Measurements from ENCODE around the gene C9.
"Not testable (repeated sequence)": the region's sequence is repeated elsewhere in the genome, so short reads cannot be mapped to it uniquely, and the experiment has no call there.

- TF ChIP-seq POLR2A, CTCF (IDR thresholded peaks at IDR 0.05): not testable (repeated sequence)
Observed at GRCh38 chr5:39275865-39276264, 88.4 kb downstream of the C9 start.

Data from heart left ventricle (tissue), 13 donors.